Breast epithelium (tissue), 3 donors: ENCODE results near the gene UPK3B.
"Not testable (repeated sequence)": the region's sequence is repeated elsewhere in the genome, so short reads cannot be mapped to it uniquely, and the experiment has no call there.

ENCODE experiments used
- CTCF ChIP-seq, 3 donors: fragments of 450-650 bp; IDR thresholded peaks; one replicate each; pipeline ENCODE4 v1.5.1; 2016 to 2017; ENCODE audit warnings: antibody characterized with exemption in 3 of 3, mild to moderate bottlenecking in 3 of 3, moderate library complexity in 3 of 3
- POLR2A ChIP-seq: fragments of 450-650 bp; IDR thresholded peaks from one replicate; pipeline ENCODE4 v1.6.1; 2016; ENCODE audit warnings: antibody characterized with exemption, mild to moderate bottlenecking, moderate library complexity
- POLR2AphosphoS5 ChIP-seq, 3 donors: sonication (generic); formaldehyde crosslinking; IDR thresholded peaks; one replicate each; pipeline ENCODE4 v1.6.1; 2017; ENCODE audit warnings: antibody characterized with exemption in 3 of 3

GRCh38 chr7:76484456-76484855, 25.9 kb upstream of the UPK3B start:
- TF ChIP-seq CTCF (IDR thresholded peaks at IDR 0.05); POLR2AphosphoS5 (IDR thresholded peaks at IDR 0.05); POLR2A: not testable (repeated sequence)
